Esophagus squamous epithelium (tissue), 5 donors: ENCODE results near the gene PRR33. TPM values are rescaled to one million over a fixed set of nuclear protein-coding genes. Genes with fewer than 3 reads are reported as not detected.
A peak's percentile ranks its signal among the peaks of the same experiment; 100 is the strongest.
"Not testable (repeated sequence)": the region's sequence is repeated elsewhere in the genome, so short reads cannot be mapped to it uniquely, and the experiment has no call there.

Experiments
- DNase-seq: peaks from one replicate; lab custom pipeline; 2025; lab: John Stamatoyannopoulos, UW
- H3K27ac ChIP-seq, 4 donors: fragments of 200-600 bp; sonication (generic); one replicate each; pipeline ENCODE4 v1.5.1; 2016 to 2019; ENCODE audit warnings: mild to moderate bottlenecking in 1 of 4
- H3K27me3 ChIP-seq, 4 donors: fragments of 200-600 bp; sonication (generic); 1 replicate in 3 of 4; 2 replicates in 1 of 4; pipeline versions ENCODE4 v1.5.1 to v1.6.0; 2017 to 2021; ENCODE audit warnings: antibody characterized with exemption in 1 of 4
- H3K36me3 ChIP-seq, 3 donors: fragments of 200-600 bp; sonication (generic); one replicate each; pipeline ENCODE4 v1.5.1; 2016 to 2019
- H3K4me1 ChIP-seq, 3 donors: fragments of 200-600 bp; sonication (generic); one replicate each; pipeline ENCODE4 v1.5.1; 2017 to 2019
- H3K4me3 ChIP-seq, 4 donors: fragments of 200-600 bp; sonication (generic); 1 replicate in 3 of 4; 2 replicates in 1 of 4; pipeline ENCODE4 v1.5.1; 2016 to 2019; ENCODE audit warnings: mild to moderate bottlenecking in 2 of 4, moderate library complexity in 1 of 4
- H3K9me3 ChIP-seq, 3 donors: fragments of 200-600 bp; sonication (generic); one replicate each; pipeline ENCODE4 v1.5.1; 2016 to 2019
- CTCF ChIP-seq, 6 experiments: fragments of 450-650 bp in 4 of 6; fragments of 200-600 bp in 2 of 6; sonication (generic) in 2 of 6; IDR thresholded peaks; one replicate each; pipeline ENCODE4 v1.5.1; 2016 to 2019; ENCODE audit warnings: antibody characterized with exemption in 6 of 6, mild to moderate bottlenecking in 4 of 6, moderate library complexity in 4 of 6
- POLR2A ChIP-seq, 4 donors: fragments of 450-650 bp; IDR thresholded peaks; one replicate each; pipeline ENCODE4 v1.6.1; 2017; ENCODE audit warnings: antibody characterized with exemption in 4 of 4, mild to moderate bottlenecking in 4 of 4, moderate library complexity in 3 of 4
- whole genome bisulfite sequencing, 2 donors: methylation state at CpG; one replicate each; pipeline ENCODE4 v1.1.5; 2018; 5-methylcytosine and 5-hydroxymethylcytosine counted together
- intact Hi-C: fragments of 100-400 bp; cut with DNase I; formaldehyde crosslinking; loops from one replicate; pipeline ENCODE4 v1.15.0; 2022
- total RNA-seq, 4 donors: library from RNA; depleted of rRNA; stranded (reverse); fragments of >200 nt; gene quantifications; one replicate each; pipeline ENCODE4 v1.1.0, GENCODE V29; 2016
- donor health status: DM: yes; HTN: yes; CAD: no.

PRR33 gene
- total RNA-seq, 4 donors from 2014 or later: not detected

DNA sequence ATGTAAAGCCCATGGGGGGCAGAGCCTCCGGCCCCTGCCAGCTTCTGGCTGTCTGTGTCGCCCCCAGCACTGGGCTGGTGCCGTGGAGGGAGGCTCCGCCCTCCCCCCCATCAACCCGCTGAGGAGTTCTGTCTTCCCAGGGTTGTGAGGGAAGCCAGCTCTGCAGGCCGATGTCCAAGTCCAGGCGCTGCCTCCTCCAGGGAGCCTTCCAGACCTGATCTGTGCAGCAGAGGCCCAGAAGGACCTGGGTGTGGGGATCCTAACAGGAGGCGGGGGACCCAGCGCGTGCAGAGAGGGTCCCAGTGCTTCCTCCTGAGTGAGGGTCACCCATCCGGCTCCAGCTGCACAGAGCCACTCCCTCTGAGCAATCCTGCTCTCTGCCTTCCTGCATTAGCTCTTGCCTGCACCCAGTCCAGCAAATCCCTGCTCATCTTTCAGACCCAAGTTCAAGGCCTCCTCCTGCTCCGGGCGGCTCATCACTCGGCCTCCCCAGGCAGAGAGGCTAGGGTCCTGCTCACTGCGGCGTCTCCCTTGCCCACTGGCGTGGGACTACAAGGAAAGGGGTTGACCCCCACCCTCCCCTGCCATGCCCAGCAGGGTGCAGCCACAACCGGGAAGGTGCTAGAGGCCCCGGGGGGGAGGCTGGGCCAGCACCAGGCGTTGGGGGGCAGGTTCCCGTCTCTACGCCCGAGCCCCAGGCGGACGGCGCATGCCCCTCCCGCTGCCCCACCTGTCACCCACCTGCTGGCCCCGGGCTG, 16.4 kb downstream of the PRR33 start:
- Histone ChIP-seq H3K36me3 (no peaks in the 10 kb centered on the region), H3K9me3 (no peaks in the 10 kb centered on the region), H3K27ac (peak overlapping the region; percentile 84 to 91 (median 87)), H3K27me3 (peaks cover 0 to 15% (median 0%) of the 10 kb centered on the region in 4 donors), H3K4me1 (peaks cover 61 to 96% (median 66%) of the 10 kb centered on the region in 3 donors), H3K4me3 (peak overlapping the region in 3 of 4 donors; percentile 28 to 45 (median 33))
- intact Hi-C loops: no loop called here
- WGBS, 2 donors: 30 to 36% methylated on average over 2 to 11 of the region's 28 CpGs
- TF ChIP-seq CTCF (IDR thresholded peaks at IDR 0.05) (no peak), POLR2A (IDR thresholded peaks at IDR 0.05) (no peak)
- DNase-seq: no peak

- peaks cover 0 to 23% (median 0%) of the 10 kb centered on the region in 4 donors for H3K27me3 ChIP-seq
- peaks cover 61 to 96% (median 65%) of the 10 kb centered on the region in 3 donors for H3K4me1 ChIP-seq
- peak overlapping the region; percentile 84 to 91 (median 87) for H3K27ac ChIP-seq
- H3K9me3 ChIP-seq, intact Hi-C loops, H3K36me3 ChIP-seq, DNase-seq: not testable (repeated sequence)
- 40 to 74% methylated on average over 7 to 12 of the region's 17 CpGs for WGBS, 2 donors
- H3K4me3 ChIP-seq: peak overlapping the region in 3 of 4 donors; percentile 23 to 33 (median 28)
These were observed 17.1 kb downstream of the PRR33 start for GRCh38 chr11:1874441-1875092.

- Histone ChIP-seq H3K4me1 (peaks cover 60 to 96% (median 65%) of the 10 kb centered on the region in 3 donors), H3K27me3 (peaks cover 0 to 25% (median 0%) of the 10 kb centered on the region in 4 donors), H3K27ac (peak overlapping the region; percentile 68 to 91 (median 81)), H3K4me3 (peak overlapping the region in 2 of 4 donors; percentile 42 to 50)
- intact Hi-C loops, H3K9me3 ChIP-seq, H3K36me3 ChIP-seq, DNase-seq: not testable (repeated sequence)
- WGBS, 2 donors: 39 to 58% methylated on average over 13 to 15 of the region's 17 CpGs
These were observed 17.9 kb downstream of the PRR33 start for GRCh38 chr11:1873813-1874150.

- TF ChIP-seq CTCF (IDR thresholded peaks at IDR 0.05) (no peak), POLR2A (IDR thresholded peaks at IDR 0.05) (no peak)
- WGBS, 2 donors: 15 to 27% methylated on average over 2 to 3 of the region's 11 CpGs
- DNase-seq: no peak
These were observed 18.5 kb downstream of the PRR33 start for GRCh38 chr11:1873048-1873812.

GRCh38 chr11:1872267-1872985, 19.3 kb downstream of the PRR33 start:
- H3K4me3 ChIP-seq: peak overlapping the region; percentile 28 to 51 (median 46)
- intact Hi-C loops: no loop called here
- H3K27me3 ChIP-seq: peaks cover 0 to 25% (median 0%) of the 10 kb centered on the region in 4 donors
- no peak for TF ChIP-seq CTCF (IDR thresholded peaks at IDR 0.05)
- no peak for TF ChIP-seq POLR2A (IDR thresholded peaks at IDR 0.05)
- WGBS, 2 donors: 51% methylated on average over 7 of the region's 25 CpGs; no CpG with 5 or more reads in 1 of the 2 donors
- H3K36me3 ChIP-seq: no peaks in the 10 kb centered on the region
- H3K4me1 ChIP-seq: peaks cover 47 to 96% (median 58%) of the 10 kb centered on the region in 3 donors
- no peaks in the 10 kb centered on the region for H3K9me3 ChIP-seq
- H3K27ac ChIP-seq: peak overlapping the region; percentile 68 to 91 (median 81)
- DNase-seq: no peak

More at GRCh38 chr11:1873048-1873812, 18.5 kb downstream of the PRR33 start:
- peak overlapping the region in 3 of 4 donors; percentile 42 to 51 (median 50) for H3K4me3 ChIP-seq
- H3K9me3 ChIP-seq: no peaks in the 10 kb centered on the region
- intact Hi-C loops: no loop called here
- peaks cover 55 to 96% (median 66%) of the 10 kb centered on the region in 3 donors for H3K4me1 ChIP-seq
- peaks cover 0 to 25% (median 0%) of the 10 kb centered on the region in 4 donors for H3K27me3 ChIP-seq
- peak overlapping the region; percentile 68 to 91 (median 81) for H3K27ac ChIP-seq
- H3K36me3 ChIP-seq: no peaks in the 10 kb centered on the region
